Right atrium auricular region (tissue), 2 donors: ENCODE results near the gene CHSY3. TPM values are rescaled to one million over a fixed set of nuclear protein-coding genes. Genes with fewer than 3 reads are reported as not detected.

Source experiments
- DNase-seq: peaks from one replicate; pipeline ENCODE4 v3.0.0-alpha.2; 2019; ENCODE audit warnings: low spot score
- H3K27ac ChIP-seq, 2 donors: fragments of 200-600 bp; sonication (generic); 1 replicate in 1 of 2; 2 replicates in 1 of 2; pipeline ENCODE4 v1.5.1; 2016 to 2019
- H3K27me3 ChIP-seq, 2 donors: fragments of 200-600 bp; sonication (generic); one replicate each; pipeline versions ENCODE4 v1.5.1 to v1.6.0; 2017 to 2019
- H3K36me3 ChIP-seq: fragments of 200-600 bp; sonication (generic); one replicate; pipeline ENCODE4 v1.5.1; 2016
- H3K4me1 ChIP-seq, 2 donors: fragments of 200-600 bp; sonication (generic); one replicate each; pipeline versions ENCODE4 v1.5.1 to v1.6.0; 2017 to 2019
- H3K4me3 ChIP-seq, 2 donors: fragments of 200-600 bp; sonication (generic); 1 replicate in 1 of 2; 2 replicates in 1 of 2; pipeline ENCODE4 v1.5.1; 2017 to 2019; ENCODE audit warnings: mild to moderate bottlenecking in 1 of 2, moderate library complexity in 1 of 2
- H3K9me3 ChIP-seq, 2 donors: fragments of 200-600 bp; sonication (generic); one replicate each; pipeline ENCODE4 v1.5.1; 2019
- total RNA-seq, 2 donors: library from RNA; depleted of rRNA; stranded (reverse); fragments of >200 nt; gene quantifications; one replicate each; pipeline ENCODE4 v1.1.0, GENCODE V29; 2016
- TF ChIP-seq, protein P1 (sequence below), 2 donors: fragments of 200-600 bp; sonication (generic); IDR thresholded peaks; one replicate each; pipeline ENCODE4 v1.5.1; 2019; ENCODE audit warnings: antibody characterized with exemption in 2 of 2

The CHSY3 gene
- total RNA-seq, 2 donors from 2014 or later: 2.5 TPM

DNA sequence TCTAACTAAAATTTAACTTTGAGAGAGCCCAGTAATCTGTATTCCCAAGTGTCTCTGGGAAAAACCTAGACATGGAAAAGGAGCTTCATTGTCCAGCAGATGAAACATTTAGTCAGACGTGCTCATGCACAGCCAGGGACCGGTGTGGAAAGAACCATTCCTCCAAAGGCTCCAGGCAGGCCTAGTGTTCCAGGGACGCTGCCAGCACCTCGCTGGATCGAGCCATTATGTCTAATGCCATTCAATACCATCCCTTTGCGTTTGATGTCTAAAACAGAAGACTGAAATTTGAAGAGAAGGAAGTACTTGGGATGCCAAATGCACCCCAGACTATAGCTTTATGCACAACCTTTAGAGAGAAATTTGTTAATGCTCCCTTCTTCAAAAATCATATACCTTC, 1.4 kb upstream of the CHSY3 start:
- TF ChIP-seq, protein P1, sequence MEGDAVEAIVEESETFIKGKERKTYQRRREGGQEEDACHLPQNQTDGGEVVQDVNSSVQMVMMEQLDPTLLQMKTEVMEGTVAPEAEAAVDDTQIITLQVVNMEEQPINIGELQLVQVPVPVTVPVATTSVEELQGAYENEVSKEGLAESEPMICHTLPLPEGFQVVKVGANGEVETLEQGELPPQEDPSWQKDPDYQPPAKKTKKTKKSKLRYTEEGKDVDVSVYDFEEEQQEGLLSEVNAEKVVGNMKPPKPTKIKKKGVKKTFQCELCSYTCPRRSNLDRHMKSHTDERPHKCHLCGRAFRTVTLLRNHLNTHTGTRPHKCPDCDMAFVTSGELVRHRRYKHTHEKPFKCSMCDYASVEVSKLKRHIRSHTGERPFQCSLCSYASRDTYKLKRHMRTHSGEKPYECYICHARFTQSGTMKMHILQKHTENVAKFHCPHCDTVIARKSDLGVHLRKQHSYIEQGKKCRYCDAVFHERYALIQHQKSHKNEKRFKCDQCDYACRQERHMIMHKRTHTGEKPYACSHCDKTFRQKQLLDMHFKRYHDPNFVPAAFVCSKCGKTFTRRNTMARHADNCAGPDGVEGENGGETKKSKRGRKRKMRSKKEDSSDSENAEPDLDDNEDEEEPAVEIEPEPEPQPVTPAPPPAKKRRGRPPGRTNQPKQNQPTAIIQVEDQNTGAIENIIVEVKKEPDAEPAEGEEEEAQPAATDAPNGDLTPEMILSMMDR (IDR thresholded peaks at IDR 0.05): no peak
- Histone ChIP-seq H3K9me3 (no peaks in the 10 kb centered on the region), H3K27ac (no peak overlapping the region), H3K27me3 (no peaks in the 10 kb centered on the region), H3K36me3 (no peaks in the 10 kb centered on the region), H3K4me3 (no peak overlapping the region), H3K4me1 (peaks cover 0 to 23% of the 10 kb centered on the region in 2 donors)
- no peak for DNase-seq

DNA sequence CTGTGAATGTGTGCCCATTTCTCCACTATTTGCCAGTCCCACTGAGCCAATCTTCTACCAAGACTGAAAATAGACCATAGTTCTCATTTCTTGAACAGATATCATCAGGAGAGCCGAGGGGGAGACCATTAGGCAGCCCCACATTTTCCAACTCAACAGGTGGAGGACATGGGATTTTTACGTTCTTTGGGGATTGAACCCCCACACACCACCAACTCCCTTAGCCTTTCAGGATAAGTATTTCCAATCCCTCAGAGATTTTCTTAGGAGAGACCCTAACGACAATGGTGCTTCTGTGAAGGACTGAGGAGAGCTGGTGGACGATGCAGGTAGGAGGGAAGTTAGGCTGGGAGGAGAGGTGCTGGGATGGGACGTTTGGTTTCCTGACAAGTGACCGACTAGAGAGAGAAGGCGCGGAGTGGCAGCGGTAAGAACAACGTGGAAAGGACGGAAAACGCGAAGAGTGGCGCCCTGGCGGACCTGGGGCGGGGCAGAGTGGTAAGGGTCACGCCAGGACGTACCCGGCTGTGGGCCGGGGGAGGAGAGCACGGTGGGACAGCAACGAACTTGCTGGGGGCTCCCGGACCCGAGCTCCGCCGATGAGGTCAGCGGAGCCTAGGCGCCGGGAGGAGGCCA, 681 bp upstream of the CHSY3 start:
- H3K27me3 ChIP-seq: no peaks in the 10 kb centered on the region
- no peak for DNase-seq
- peak overlapping the region; percentile 85 to 86 for H3K27ac ChIP-seq
- TF ChIP-seq, protein P1 (IDR thresholded peaks at IDR 0.05): no peak
- H3K36me3 ChIP-seq: no peaks in the 10 kb centered on the region
- peak overlapping the region; percentile 65 to 84 for H3K4me3 ChIP-seq
- peaks cover 0 to 23% of the 10 kb centered on the region in 2 donors for H3K4me1 ChIP-seq
- no peaks in the 10 kb centered on the region for H3K9me3 ChIP-seq

DNA sequence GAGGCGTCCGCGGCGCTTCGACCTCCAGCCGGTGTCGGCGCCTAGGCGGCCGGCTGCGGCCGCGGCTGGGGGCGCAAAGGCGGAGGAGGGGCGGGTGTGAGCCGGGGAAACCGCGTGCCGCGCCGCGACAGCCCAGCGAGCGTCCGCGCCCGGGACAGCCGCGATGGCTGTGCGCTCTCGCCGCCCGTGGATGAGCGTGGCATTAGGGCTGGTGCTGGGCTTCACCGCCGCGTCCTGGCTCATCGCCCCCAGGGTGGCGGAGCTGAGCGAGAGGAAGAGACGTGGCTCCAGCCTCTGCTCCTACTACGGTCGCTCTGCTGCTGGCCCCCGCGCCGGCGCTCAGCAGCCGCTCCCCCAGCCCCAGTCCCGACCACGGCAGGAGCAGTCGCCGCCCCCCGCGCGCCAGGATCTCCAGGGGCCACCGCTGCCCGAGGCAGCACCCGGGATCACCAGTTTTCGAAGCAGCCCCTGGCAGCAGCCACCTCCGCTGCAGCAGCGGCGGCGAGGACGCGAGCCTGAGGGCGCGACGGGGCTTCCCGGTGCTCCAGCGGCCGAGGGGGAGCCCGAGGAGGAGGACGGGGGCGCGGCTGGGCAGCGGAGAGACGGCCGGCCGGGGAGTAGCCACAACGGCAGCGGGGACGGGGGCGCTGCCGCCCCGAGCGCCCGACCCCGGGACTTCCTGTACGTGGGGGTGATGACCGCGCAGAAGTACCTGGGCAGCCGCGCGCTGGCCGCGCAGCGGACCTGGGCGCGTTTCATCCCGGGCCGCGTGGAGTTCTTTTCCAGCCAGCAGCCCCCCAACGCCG, 605 bp downstream of the CHSY3 start:
- DNase-seq: no peak
- H3K27me3 ChIP-seq: no peaks in the 10 kb centered on the region
- peaks cover 0 to 23% of the 10 kb centered on the region in 2 donors for H3K4me1 ChIP-seq
- no peaks in the 10 kb centered on the region for H3K36me3 ChIP-seq
- TF ChIP-seq, protein P1 (IDR thresholded peaks at IDR 0.05): no peak
- H3K27ac ChIP-seq: peak overlapping the region; percentile 85 to 86
- peak overlapping the region; percentile 65 to 84 for H3K4me3 ChIP-seq
- no peaks in the 10 kb centered on the region for H3K9me3 ChIP-seq

DNA sequence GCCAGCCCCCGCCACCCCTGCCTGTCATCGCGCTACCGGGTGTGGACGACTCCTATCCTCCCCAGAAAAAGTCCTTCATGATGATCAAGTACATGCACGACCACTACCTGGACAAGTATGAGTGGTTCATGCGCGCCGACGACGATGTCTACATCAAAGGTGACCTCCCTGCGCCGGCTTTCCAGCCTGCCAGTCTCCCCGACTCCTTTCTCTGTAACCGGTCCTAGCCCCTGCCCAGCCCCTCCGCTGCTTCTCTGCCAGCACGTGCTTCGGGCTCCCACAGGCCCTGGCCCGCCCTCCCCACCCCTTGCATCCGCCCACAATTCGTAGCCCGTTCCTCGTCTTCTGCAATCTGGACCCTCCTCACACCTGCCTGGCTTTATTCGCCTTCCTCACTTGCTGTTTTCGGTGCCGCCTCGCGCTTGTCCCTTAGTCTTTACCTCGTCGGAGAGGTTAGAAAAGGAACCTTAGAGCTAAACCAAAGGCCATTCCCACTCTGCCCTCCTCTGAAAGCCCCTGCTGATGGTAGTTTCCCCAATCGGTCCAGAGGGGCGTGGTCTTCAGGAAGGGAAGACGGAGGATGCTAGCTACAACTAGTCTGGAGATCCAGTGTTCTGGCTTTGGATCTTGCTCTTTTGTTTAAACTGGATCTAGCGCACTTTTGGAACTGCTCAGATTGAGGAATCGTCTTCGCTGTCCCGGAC, 1.4 kb downstream of the CHSY3 start:
- Histone ChIP-seq H3K27ac (peak overlapping the region; percentile 85 to 86), H3K9me3 (no peaks in the 10 kb centered on the region), H3K36me3 (no peaks in the 10 kb centered on the region), H3K4me1 (peaks cover 0 to 23% of the 10 kb centered on the region in 2 donors), H3K27me3 (no peaks in the 10 kb centered on the region), H3K4me3 (peak overlapping the region; percentile 65 to 84)
- TF ChIP-seq, protein P1 (IDR thresholded peaks at IDR 0.05): no peak
- no peak for DNase-seq

DNA sequence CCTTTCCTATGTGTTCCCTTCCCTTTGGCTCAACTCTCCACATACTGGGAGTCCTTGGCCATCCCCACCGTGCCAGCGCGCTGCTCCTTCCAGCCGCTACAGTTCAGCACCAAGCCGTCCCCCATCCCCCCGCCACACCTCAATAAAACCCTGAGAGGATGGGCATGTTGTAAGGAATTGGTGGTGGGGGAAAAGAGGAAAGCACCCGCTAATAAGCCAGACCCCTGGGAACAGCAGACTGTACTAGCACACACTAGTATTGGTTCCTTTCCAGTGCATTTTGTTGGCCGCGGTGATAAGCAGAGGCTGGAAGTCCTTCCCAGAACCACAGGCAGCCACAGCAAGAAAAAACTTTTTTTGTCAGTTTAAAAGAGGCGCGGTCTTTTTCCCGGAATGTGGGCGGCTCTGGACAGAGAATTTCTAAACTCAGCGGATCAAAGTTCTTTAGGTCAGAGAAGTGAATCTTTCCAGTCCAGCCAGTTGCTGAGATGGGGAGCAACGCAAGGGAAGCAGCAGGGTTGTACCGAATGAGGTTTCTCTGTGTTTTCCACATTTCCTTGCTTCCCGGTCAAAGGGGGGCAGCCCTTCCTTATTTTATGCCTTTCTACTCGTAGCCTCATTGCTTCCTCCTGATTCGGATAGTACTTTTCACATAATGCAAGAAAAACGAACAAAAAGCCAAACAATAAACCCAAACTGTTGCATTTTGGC, 2.1 kb downstream of the CHSY3 start:
- peak overlapping the region; percentile 65 to 84 for H3K4me3 ChIP-seq
- H3K36me3 ChIP-seq: no peaks in the 10 kb centered on the region
- DNase-seq: peak; percentile 60
- H3K9me3 ChIP-seq: no peaks in the 10 kb centered on the region
- TF ChIP-seq, protein P1 (IDR thresholded peaks at IDR 0.05): no peak
- no peaks in the 10 kb centered on the region for H3K27me3 ChIP-seq
- peak overlapping the region in 1 of 2 donors; percentile 6 for H3K27ac ChIP-seq
- H3K4me1 ChIP-seq: peaks cover 0 to 23% of the 10 kb centered on the region in 2 donors
